B cell (primary cell): ENCODE measurements around the gene SMG1. TPM values are rescaled to one million over a fixed set of nuclear protein-coding genes. Genes with fewer than 3 reads are reported as not detected.

Source experiments
- ATAC-seq: fragments of 200-7000 bp; cut with Tn5 transposase; one replicate; pipeline ENCODE4 v1.10.0; 2021; ENCODE audit warnings: low read depth, mild to moderate bottlenecking, moderate number of reproducible peaks, moderate library complexity
- CTCF ChIA-PET: fragments of 350-600 bp; sonication (Branson Sonifier 250); formaldehyde crosslinking; loops from one replicate; lab custom pipeline; 2021; ENCODE audit warnings: antibody characterized with exemption, inconsistent platforms; lab: Charles Lee
- POLR2A ChIA-PET: fragments of 350-600 bp; sonication (Branson Sonifier 250); formaldehyde crosslinking; loops from one replicate; lab custom pipeline; 2021; ENCODE audit warnings: antibody characterized with exemption; lab: Charles Lee
- DNase-seq: peaks from one replicate; pipeline ENCODE4 v3.0.0; 2013
- H2AFZ ChIP-seq: 2 replicates; pipeline ENCODE4 v1.6.1; 2012; ENCODE audit warnings: mild to moderate bottlenecking, low read depth, low read length; ENCODE audit not compliant: insufficient read depth, poor library complexity, severe bottlenecking
- H3K27ac ChIP-seq, 2 donors: 1 replicate in 1 of 2; 2 replicates in 1 of 2; pipeline ENCODE4 v1.5.1; 2012 to 2013; ENCODE audit warnings: low read length in 2 of 2, mild to moderate bottlenecking in 2 of 2, moderate library complexity in 1 of 2
- H3K27me3 ChIP-seq, 4 experiments: fragments of 200-600 bp in 1 of 4; sonication (generic) in 1 of 4; replicated peaks in 1 of 4; 1 replicate in 2 of 4; 2 replicates in 2 of 4; pipeline versions ENCODE4 v1.6.1 to v1.7.0; 2013 to 2016; ENCODE audit warnings: low read length in 3 of 4, mild to moderate bottlenecking in 2 of 4, mixed read lengths in 1 of 4, moderate library complexity in 1 of 4; ENCODE audit not compliant: insufficient read depth in 4 of 4, control insufficient read depth in 3 of 4; ENCODE audit errors: control extremely low read depth in 1 of 4
- H3K36me3 ChIP-seq, 2 experiments: replicated peaks in 1 of 2; 1 replicate in 1 of 2; 2 replicates in 1 of 2; pipeline versions ENCODE4 v1.6.1 to v1.7.1; 2013; ENCODE audit warnings: low read length in 1 of 2; ENCODE audit not compliant: insufficient read depth in 2 of 2, control insufficient read depth in 1 of 2; ENCODE audit errors: control extremely low read depth in 1 of 2, extremely low read depth in 1 of 2
- H3K4me1 ChIP-seq, 2 donors: fragments of 200-600 bp in 1 of 2; sonication (generic) in 1 of 2; 1 replicate in 1 of 2; 2 replicates in 1 of 2; pipeline versions ENCODE4 v1.5.1 to v1.6.1; 2013 to 2017; ENCODE audit warnings: low read length in 2 of 2; ENCODE audit not compliant: control insufficient read depth in 2 of 2, insufficient read depth in 2 of 2
- H3K4me2 ChIP-seq: replicated peaks from 2 replicates; pipeline ENCODE3; 2012; ENCODE audit warnings: mild to moderate bottlenecking, low read depth, low read length; ENCODE audit not compliant: poor library complexity, severe bottlenecking
- H3K4me3 ChIP-seq, 5 experiments: fragments of 200-600 bp in 1 of 5; sonication (generic) in 1 of 5; 1 replicate in 3 of 5; 2 replicates in 2 of 5; pipeline versions ENCODE4 v1.5.1 to v1.7.0; 2011 to 2016; ENCODE audit warnings: low read length in 4 of 5, mild to moderate bottlenecking in 4 of 5, low read depth in 2 of 5, control low read depth in 1 of 5, moderate library complexity in 1 of 5; ENCODE audit not compliant: insufficient read depth in 1 of 5; ENCODE audit errors: control extremely low read depth in 1 of 5, extremely low read depth in 1 of 5
- H3K79me2 ChIP-seq: fragments of 200-600 bp; sonication (generic); one replicate; pipeline ENCODE4 v1.6.0; 2016; ENCODE audit warnings: low read length; ENCODE audit not compliant: control insufficient read depth, insufficient read depth
- H3K9ac ChIP-seq: fragments of 200-600 bp; sonication (generic); 2 replicates; pipeline ENCODE4 v1.6.1; 2017; ENCODE audit warnings: mild to moderate bottlenecking, low read length, moderate library complexity
- H3K9me3 ChIP-seq, 3 donors: one replicate each; pipeline versions ENCODE4 v1.6.1 to v1.7.1; 2013; ENCODE audit warnings: low read length in 2 of 3; ENCODE audit not compliant: control insufficient read depth in 2 of 3, insufficient read depth in 1 of 3; ENCODE audit errors: control extremely low read depth in 1 of 3
- H4K20me1 ChIP-seq: 2 replicates; pipeline ENCODE4 v1.6.0; 2012; ENCODE audit warnings: mild to moderate bottlenecking, low read length; ENCODE audit not compliant: insufficient read depth, control insufficient read depth, poor library complexity, severe bottlenecking
- H3K27ac Mint-ChIP-seq: one replicate; pipeline ENCODE4 v1.8.0; 2021; ENCODE audit warnings: mixed read lengths
- H3K27me3 Mint-ChIP-seq: one replicate; pipeline ENCODE4 v1.8.0; 2021; ENCODE audit warnings: mixed read lengths
- H3K4me1 Mint-ChIP-seq: one replicate; pipeline ENCODE4 v1.8.0; 2021; ENCODE audit warnings: mixed read lengths
- H3K4me3 Mint-ChIP-seq: one replicate; pipeline ENCODE4 v1.8.0; 2021; ENCODE audit warnings: mixed read lengths
- H3K9me3 Mint-ChIP-seq: one replicate; pipeline ENCODE4 v1.8.0; 2022; ENCODE audit warnings: mixed read lengths; ENCODE audit not compliant: insufficient read depth
- EZH2 ChIP-seq: IDR thresholded peaks from 2 replicates; pipeline ENCODE4 v1.6.1; 2012; ENCODE audit warnings: borderline replicate concordance, low read depth, mild to moderate bottlenecking, moderate library complexity, low read length; ENCODE audit not compliant: insufficient read depth, poor library complexity, severe bottlenecking
- whole genome bisulfite sequencing: methylation state at CpG from one replicate; pipeline ENCODE4 v1.1.5; 2013; ENCODE audit warnings: missing lambda C conversion rate; ENCODE audit not compliant: insufficient coverage; 5-methylcytosine and 5-hydroxymethylcytosine counted together
- intact Hi-C: fragments of 100-400 bp; cut with micrococcal nuclease; formaldehyde crosslinking; loops from one replicate; pipeline ENCODE4 v1.10.0; 2022
- polyA plus RNA-seq: library from polyadenylated mRNA; depleted of rRNA; stranded (reverse); fragments of >200 nt; gene quantifications from 2 replicates; pipeline ENCODE4 v1.2.3, GENCODE V29; 2012
- total RNA-seq, 2 donors: library from RNA; stranded (reverse); fragments of 120-200 nt in 1 of 2; gene quantifications; 1 replicate in 1 of 2; 2 replicates in 1 of 2; pipeline versions ENCODE4 v1.2.3 to v1.2.4, GENCODE V29; 2013 to 2022
- TF ChIP-seq, protein P1 (sequence below): fragments of 200-600 bp; IDR thresholded peaks from one replicate; pipeline ENCODE4 v1.8.0; 2022; ENCODE audit warnings: antibody characterized with exemption, mild to moderate bottlenecking

The SMG1 gene
- total and polyA plus RNA-seq, 2 donors (not counting 1 experiment from before 2014, with no cell fraction given): 23.2 to 256 TPM

- Histone ChIP-seq H3K79me2 (no peaks in the 10 kb centered on the region), H3K9me3 (no peaks in the 10 kb centered on the region), H3K4me3 (no peak overlapping the region), H3K27me3 (no peaks in the 10 kb centered on the region), H3K27ac (no peak overlapping the region), H3K36me3 (peaks cover 6 to 78% of the 10 kb centered on the region in 2 experiments), H4K20me1 (no peaks in the 10 kb centered on the region), H3K4me2 (no peak overlapping the region), H2AFZ (no peak overlapping the region), H3K4me1 (no peaks in the 10 kb centered on the region), H3K9ac (no peak overlapping the region)
- 89% methylated on average over 2 of the region's 3 CpGs for whole genome bisulfite sequencing
- no peak for ATAC-seq
- Mint-ChIP-seq H3K27me3 (no peaks in the 10 kb centered on the region), H3K4me3 (no peak overlapping the region), H3K9me3 (no peaks in the 10 kb centered on the region), H3K27ac (no peak overlapping the region), H3K4me1 (peaks cover 5% of the 10 kb centered on the region)
- no peak for TF ChIP-seq EZH2
- TF ChIP-seq, protein P1, sequence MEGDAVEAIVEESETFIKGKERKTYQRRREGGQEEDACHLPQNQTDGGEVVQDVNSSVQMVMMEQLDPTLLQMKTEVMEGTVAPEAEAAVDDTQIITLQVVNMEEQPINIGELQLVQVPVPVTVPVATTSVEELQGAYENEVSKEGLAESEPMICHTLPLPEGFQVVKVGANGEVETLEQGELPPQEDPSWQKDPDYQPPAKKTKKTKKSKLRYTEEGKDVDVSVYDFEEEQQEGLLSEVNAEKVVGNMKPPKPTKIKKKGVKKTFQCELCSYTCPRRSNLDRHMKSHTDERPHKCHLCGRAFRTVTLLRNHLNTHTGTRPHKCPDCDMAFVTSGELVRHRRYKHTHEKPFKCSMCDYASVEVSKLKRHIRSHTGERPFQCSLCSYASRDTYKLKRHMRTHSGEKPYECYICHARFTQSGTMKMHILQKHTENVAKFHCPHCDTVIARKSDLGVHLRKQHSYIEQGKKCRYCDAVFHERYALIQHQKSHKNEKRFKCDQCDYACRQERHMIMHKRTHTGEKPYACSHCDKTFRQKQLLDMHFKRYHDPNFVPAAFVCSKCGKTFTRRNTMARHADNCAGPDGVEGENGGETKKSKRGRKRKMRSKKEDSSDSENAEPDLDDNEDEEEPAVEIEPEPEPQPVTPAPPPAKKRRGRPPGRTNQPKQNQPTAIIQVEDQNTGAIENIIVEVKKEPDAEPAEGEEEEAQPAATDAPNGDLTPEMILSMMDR: no peak
- intact Hi-C loops: no loop called here
- CTCF ChIA-PET: interaction anchor here (1.4 to 1.5 kb wide), 2 partner anchors 15 to 16 kb away, joined by 4 to 6 read pairs; partner anchors contain the start of gene ARL6IP1
- POLR2A ChIA-PET: interaction anchor here (0.6 kb wide), 1 partner anchor 697 kb away, joined by 3 read pairs; no protein-coding TSS in a partner anchor
- DNase-seq: no peak
Measured at GRCh38 chr16:18816286-18816685, 109.9 kb downstream of the SMG1 start.

GRCh38 chr16:18811925-18812324, 114.3 kb downstream of the SMG1 start:
- Histone ChIP-seq H2AFZ (no peak overlapping the region), H3K9ac (no peak overlapping the region), H3K4me1 (no peaks in the 10 kb centered on the region), H3K27me3 (no peaks in the 10 kb centered on the region), H3K36me3 (peaks cover 10 to 73% of the 10 kb centered on the region in 2 experiments), H3K4me2 (no peak overlapping the region), H4K20me1 (no peaks in the 10 kb centered on the region), H3K4me3 (no peak overlapping the region), H3K27ac (no peak overlapping the region), H3K9me3 (no peaks in the 10 kb centered on the region), H3K79me2 (no peaks in the 10 kb centered on the region)
- H3K27ac Mint-ChIP-seq: no peak overlapping the region
- POLR2A ChIA-PET: no interaction called here
- DNase-seq (no peak), ATAC-seq (no peak)
- no peaks in the 10 kb centered on the region for H3K27me3 Mint-ChIP-seq
- H3K9me3 Mint-ChIP-seq: no peaks in the 10 kb centered on the region
- no peak overlapping the region for H3K4me3 Mint-ChIP-seq
- intact Hi-C loops: no loop called here
- no peak for TF ChIP-seq EZH2
- TF ChIP-seq, protein P1: no peak
- H3K4me1 Mint-ChIP-seq: no peaks in the 10 kb centered on the region
- CTCF ChIA-PET: no interaction called here
- WGBS: no CpG with 5 or more reads among the region's 3 CpGs
